Activated CD8-positive, alpha-beta T cell treated with anti-CD3 and anti-CD28 coated beads for 36 hours (primary cell): ENCODE data around the gene TNFSF8. TPM values are rescaled to one million over a fixed set of nuclear protein-coding genes. Genes with fewer than 3 reads are reported as not detected.

Source experiments
- ATAC-seq: fragments of 200-7000 bp; cut with Tn5 transposase; one replicate; pipeline ENCODE4 v1.10.0; 2021; ENCODE audit warnings: mild to moderate bottlenecking, moderate library complexity
- CTCF ChIA-PET: fragments of 350-600 bp; sonication (Branson Sonifier 250); formaldehyde crosslinking; loops from one replicate; lab custom pipeline; 2021; ENCODE audit warnings: antibody characterized with exemption; lab: Charles Lee
- POLR2A ChIA-PET: fragments of 350-600 bp; sonication (Branson Sonifier 250); formaldehyde crosslinking; loops from one replicate; lab custom pipeline; 2021; ENCODE audit warnings: antibody characterized with exemption; lab: Charles Lee
- DNase-seq: peaks from one replicate; pipeline ENCODE4 v3.0.0-alpha.2; 2020
- H3K27ac Mint-ChIP-seq: one replicate; pipeline ENCODE4 v1.8.0; 2021; ENCODE audit warnings: mild to moderate bottlenecking, mixed read lengths
- H3K27me3 Mint-ChIP-seq: one replicate; pipeline ENCODE4 v1.8.0; 2021; ENCODE audit warnings: mixed read lengths
- H3K36me3 Mint-ChIP-seq: one replicate; pipeline ENCODE4 v1.8.0; 2021; ENCODE audit warnings: low read depth, mixed read lengths
- H3K4me1 Mint-ChIP-seq: one replicate; pipeline ENCODE4 v1.8.0; 2021; ENCODE audit warnings: low read depth, mixed read lengths
- H3K4me3 Mint-ChIP-seq: one replicate; pipeline ENCODE4 v1.8.0; 2021; ENCODE audit warnings: mild to moderate bottlenecking, moderate library complexity, mixed read lengths
- H3K9me3 Mint-ChIP-seq: one replicate; pipeline ENCODE4 v1.8.0; 2021; ENCODE audit warnings: mixed read lengths
- intact Hi-C: fragments of 100-400 bp; cut with micrococcal nuclease; formaldehyde crosslinking; loops from one replicate; pipeline ENCODE4 v1.10.0; 2022
- total RNA-seq, 2 experiments: library from RNA; stranded (reverse); gene quantifications; one replicate each; pipeline ENCODE4 v1.2.3, GENCODE V29; 2021
- TF ChIP-seq, protein P1 (sequence below): fragments of 200-600 bp; IDR thresholded peaks from one replicate; pipeline ENCODE4 v1.8.0; 2022; ENCODE audit warnings: antibody characterized with exemption, mild to moderate bottlenecking

Gene TNFSF8
- total RNA-seq, 2 experiments from 2014 or later: 21.7 to 23.9 TPM

DNA sequence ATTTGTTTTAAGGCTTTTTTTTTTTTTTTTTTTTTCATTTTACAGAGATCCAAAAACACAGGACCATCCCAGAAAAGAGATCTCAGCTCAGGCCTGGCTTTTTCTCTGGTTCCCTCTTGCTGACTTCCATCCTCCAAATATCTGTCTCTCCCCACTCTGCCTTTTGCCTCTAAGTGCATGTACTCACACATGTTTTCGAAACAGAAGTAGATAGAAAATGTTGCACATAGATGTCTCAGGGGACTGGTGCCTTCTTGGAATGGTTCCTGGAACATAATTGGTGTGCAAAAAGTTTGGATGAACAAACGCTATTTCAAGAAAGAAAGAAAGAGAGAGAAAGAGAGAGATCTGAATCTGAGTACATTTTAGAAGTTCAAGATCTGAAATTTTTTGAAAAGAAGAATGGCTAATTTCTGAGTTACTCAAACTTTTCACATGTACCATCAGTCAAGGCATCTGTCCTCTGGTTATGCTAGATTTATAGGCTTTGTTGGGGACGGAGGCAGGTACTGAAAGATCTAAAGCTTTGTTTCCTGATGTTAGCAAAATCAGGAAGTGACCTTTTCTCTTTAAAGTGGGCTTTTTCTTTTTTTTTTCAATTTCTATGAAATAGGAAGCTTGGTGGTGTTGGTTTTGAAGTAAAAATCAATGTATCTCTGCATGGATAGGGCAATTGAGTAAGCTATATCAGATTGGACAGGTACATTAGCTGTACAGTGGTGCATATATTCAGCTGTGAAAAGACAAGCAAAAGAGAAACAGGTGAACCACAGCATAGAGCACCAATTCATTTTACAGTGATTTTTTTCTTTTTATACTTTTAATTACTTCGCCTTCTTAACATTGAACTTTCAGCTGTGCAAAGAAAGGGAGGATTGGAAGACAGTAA, 8.5 kb upstream of the TNFSF8 start:
- Mint-ChIP-seq H3K9me3 (no peaks in the 10 kb centered on the region), H3K4me3 (peak overlapping the region; percentile 4), H3K27me3 (no peaks in the 10 kb centered on the region), H3K36me3 (no peaks in the 10 kb centered on the region), H3K4me1 (peaks cover 19% of the 10 kb centered on the region), H3K27ac (peak overlapping the region; percentile 44)
- no peak for DNase-seq
- ChIA-PET POLR2A (interaction anchor here (1.0 kb wide), 1 partner anchor 8 kb away, joined by 8 read pairs; no protein-coding TSS in a partner anchor), CTCF (interaction anchor here (0.6 to 4.5 kb wide), 9 partner anchors 8 to 257 kb away, joined by 3 to 13 read pairs (median 3); partner anchors contain the start of gene TNFSF8)
- ATAC-seq: peak; percentile 51
- intact Hi-C loops: no loop called here
- TF ChIP-seq, protein P1, sequence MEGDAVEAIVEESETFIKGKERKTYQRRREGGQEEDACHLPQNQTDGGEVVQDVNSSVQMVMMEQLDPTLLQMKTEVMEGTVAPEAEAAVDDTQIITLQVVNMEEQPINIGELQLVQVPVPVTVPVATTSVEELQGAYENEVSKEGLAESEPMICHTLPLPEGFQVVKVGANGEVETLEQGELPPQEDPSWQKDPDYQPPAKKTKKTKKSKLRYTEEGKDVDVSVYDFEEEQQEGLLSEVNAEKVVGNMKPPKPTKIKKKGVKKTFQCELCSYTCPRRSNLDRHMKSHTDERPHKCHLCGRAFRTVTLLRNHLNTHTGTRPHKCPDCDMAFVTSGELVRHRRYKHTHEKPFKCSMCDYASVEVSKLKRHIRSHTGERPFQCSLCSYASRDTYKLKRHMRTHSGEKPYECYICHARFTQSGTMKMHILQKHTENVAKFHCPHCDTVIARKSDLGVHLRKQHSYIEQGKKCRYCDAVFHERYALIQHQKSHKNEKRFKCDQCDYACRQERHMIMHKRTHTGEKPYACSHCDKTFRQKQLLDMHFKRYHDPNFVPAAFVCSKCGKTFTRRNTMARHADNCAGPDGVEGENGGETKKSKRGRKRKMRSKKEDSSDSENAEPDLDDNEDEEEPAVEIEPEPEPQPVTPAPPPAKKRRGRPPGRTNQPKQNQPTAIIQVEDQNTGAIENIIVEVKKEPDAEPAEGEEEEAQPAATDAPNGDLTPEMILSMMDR: no peak

DNA sequence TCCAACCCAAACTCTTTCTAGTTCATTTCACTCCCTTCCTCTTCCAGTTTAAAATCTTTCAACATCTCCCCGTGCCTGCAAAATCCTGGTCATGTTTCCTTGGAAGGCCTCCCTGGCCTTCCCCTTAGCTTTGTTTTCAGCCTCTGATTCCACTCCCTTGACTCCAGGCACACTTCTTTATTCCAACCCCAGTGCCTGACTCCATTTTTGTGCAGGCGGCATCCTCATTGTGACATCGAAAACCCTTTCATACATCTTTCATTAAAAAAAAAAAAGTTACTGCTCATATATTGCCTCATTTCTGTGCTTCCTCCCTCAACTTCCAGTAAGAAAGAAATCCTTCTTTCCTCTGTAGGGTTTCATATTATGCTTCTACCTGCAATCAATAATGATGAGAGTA, 7.1 kb upstream of the TNFSF8 start:
- TF ChIP-seq, protein P1: no peak
- intact Hi-C loops: no loop called here
- ATAC-seq (no peak), DNase-seq (no peak)
- no peak overlapping the region for H3K27ac Mint-ChIP-seq
- H3K27me3 Mint-ChIP-seq: no peaks in the 10 kb centered on the region
- peaks cover 24% of the 10 kb centered on the region for H3K4me1 Mint-ChIP-seq
- no peaks in the 10 kb centered on the region for H3K36me3 Mint-ChIP-seq
- no peaks in the 10 kb centered on the region for H3K9me3 Mint-ChIP-seq
- CTCF ChIA-PET: interaction anchor here (0.6 to 4.5 kb wide), 5 partner anchors 12 to 257 kb away, joined by 3 to 13 read pairs (median 4); no protein-coding TSS in a partner anchor
- H3K4me3 Mint-ChIP-seq: no peak overlapping the region
- POLR2A ChIA-PET: interaction anchor here (0.7 to 0.9 kb wide), 2 partner anchors 23 to 1625 kb away, joined by 3 to 4 read pairs; no protein-coding TSS in a partner anchor

DNA sequence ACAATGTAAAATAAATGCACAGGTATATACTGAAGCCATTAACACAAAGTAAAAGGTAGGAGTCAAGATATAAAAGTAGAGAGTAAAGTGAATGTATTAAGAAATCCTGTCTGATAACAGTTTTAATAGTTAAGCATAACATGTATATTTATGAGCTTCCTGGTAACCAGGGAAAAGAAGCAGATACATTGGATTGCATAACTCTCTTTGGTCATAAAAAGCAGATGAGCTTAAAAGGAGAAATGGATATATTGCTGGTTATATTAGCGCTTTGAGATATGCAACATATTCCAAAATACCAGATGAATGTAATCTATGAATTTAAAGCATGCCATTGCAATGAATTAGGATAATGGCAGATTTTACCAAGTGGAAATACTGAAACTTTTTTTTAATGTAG, 6.2 kb upstream of the TNFSF8 start:
- intact Hi-C loops: no loop called here
- Mint-ChIP-seq H3K27ac (no peak overlapping the region), H3K36me3 (no peaks in the 10 kb centered on the region), H3K27me3 (no peaks in the 10 kb centered on the region), H3K4me1 (peaks cover 34% of the 10 kb centered on the region), H3K4me3 (no peak overlapping the region), H3K9me3 (peaks cover 2% of the 10 kb centered on the region)
- ChIA-PET POLR2A (interaction anchor here (1.4 to 2.0 kb wide), 3 partner anchors 11 to 18 kb away, joined by 3 to 5 read pairs (median 4); no protein-coding TSS in a partner anchor), CTCF (interaction anchor here (0.7 to 4.5 kb wide), 3 partner anchors 78 to 1877 kb away, joined by 3 to 13 read pairs (median 3); no protein-coding TSS in a partner anchor)
- ATAC-seq (no peak), DNase-seq (no peak)
- TF ChIP-seq, protein P1: no peak

DNA sequence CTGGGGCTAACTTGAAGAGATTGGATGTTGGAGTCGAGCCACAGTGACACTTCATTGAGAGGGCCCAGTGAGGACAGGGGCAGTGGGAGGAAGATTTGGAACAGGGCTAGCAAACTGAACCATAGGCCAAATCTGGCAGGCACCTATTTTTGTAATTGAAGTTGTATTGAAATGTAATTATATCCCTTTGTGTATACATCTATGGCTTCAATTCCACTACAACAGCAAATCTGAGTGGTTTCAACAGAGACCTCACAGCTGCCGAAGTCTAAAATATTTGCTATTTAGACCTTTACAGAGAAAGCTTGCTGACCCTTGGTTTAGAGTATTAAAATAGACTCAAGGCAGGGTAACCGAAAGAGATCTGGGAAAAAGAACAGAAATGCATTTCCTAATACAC, 4.7 kb upstream of the TNFSF8 start:
- intact Hi-C loops: no loop called here
- DNase-seq: no peak
- H3K27me3 Mint-ChIP-seq: no peaks in the 10 kb centered on the region

More for the DNA sequence above, 4.7 kb upstream of the TNFSF8 start:
- TF ChIP-seq, protein P1: no peak
- CTCF ChIA-PET: interaction anchor here (0.9 to 4.5 kb wide), 2 partner anchors 70 to 79 kb away, joined by 3 to 13 read pairs; no protein-coding TSS in a partner anchor
- POLR2A ChIA-PET: interaction anchor here (1.4 to 2.0 kb wide), 3 partner anchors 9 to 20 kb away, joined by 3 to 5 read pairs (median 4); no protein-coding TSS in a partner anchor
- no peaks in the 10 kb centered on the region for H3K36me3 Mint-ChIP-seq
- H3K9me3 Mint-ChIP-seq: peaks cover 2% of the 10 kb centered on the region
- H3K4me1 Mint-ChIP-seq: peaks cover 41% of the 10 kb centered on the region
- no peak overlapping the region for H3K4me3 Mint-ChIP-seq
- no peak for ATAC-seq
- H3K27ac Mint-ChIP-seq: no peak overlapping the region
